BJ (cell line): ENCODE data around the gene TBC1D1. TPM values are rescaled to one million over a fixed set of nuclear protein-coding genes. Genes with fewer than 3 reads are reported as not detected.

Experiments
- CTCF ChIA-PET: fragments of 350-600 bp; formaldehyde crosslinking; extraction: SDS; loops from one replicate; lab custom pipeline; 2021; ENCODE audit warnings: antibody characterized with exemption, inconsistent platforms; lab: Yijun Ruan, JAX
- POLR2A ChIA-PET: fragments of 300-600 bp; sonication (Branson Sonifier 250); formaldehyde crosslinking; extraction: SDS; loops from one replicate; lab custom pipeline; 2021; ENCODE audit warnings: antibody characterized with exemption; lab: Charles Lee
- DNase-seq: peaks from one replicate; pipeline ENCODE4 v3.0.0-alpha.2; 2011; ENCODE audit warnings: low read depth
- H3K27me3 ChIP-seq: 2 replicates; pipeline ENCODE4 v1.6.0; 2011; ENCODE audit warnings: low read length; ENCODE audit not compliant: control insufficient read depth, insufficient read depth
- H3K36me3 ChIP-seq: 2 replicates; pipeline ENCODE4 v1.5.1; 2011; ENCODE audit warnings: low read length; ENCODE audit not compliant: control insufficient read depth, insufficient read depth
- H3K4me3 ChIP-seq: 2 replicates; pipeline ENCODE4 v1.5.1; 2011; ENCODE audit warnings: low read depth, mild to moderate bottlenecking, control low read depth, low read length
- polyA plus RNA-seq: library from polyadenylated mRNA; depleted of rRNA; stranded (reverse); fragments of >200 nt; gene quantifications from 2 replicates; pipeline ENCODE4 v1.2.3, GENCODE V29; 2011
- TF ChIP-seq, protein P1 (sequence below): IDR thresholded peaks from 2 replicates; pipeline ENCODE4 v1.5.1; 2011; ENCODE audit warnings: low read depth, mild to moderate bottlenecking, control low read depth, inconsistent platforms, low read length, moderate library complexity; ENCODE audit not compliant: insufficient read depth

Gene TBC1D1
- polyA plus RNA-seq, 1 experiment = 46.1 TPM

DNA sequence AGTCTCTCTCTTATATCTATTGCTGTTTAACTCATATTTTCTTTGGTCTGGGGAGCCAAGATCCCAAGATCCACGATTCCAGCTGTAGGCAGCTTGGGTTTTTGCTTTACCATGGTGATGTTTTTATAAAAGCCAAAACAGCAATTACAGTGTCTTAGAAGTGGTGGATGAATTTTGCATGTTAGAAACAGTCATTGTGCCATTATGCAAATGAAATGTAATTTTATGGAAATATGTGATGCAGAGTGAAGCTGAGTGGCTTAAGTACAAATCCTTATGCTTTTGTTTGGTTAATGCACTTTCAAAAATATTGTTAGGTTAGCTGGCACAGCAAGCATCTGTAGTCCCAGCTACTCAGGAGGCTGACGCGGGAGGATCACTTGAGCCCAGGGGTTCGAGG, 36.5 kb downstream of the TBC1D1 start:
- POLR2A ChIA-PET = no interaction called here
- CTCF ChIA-PET = interaction anchor here (1.6 kb wide), 1 partner anchor 24 kb away, joined by 3 read pairs; no protein-coding TSS in a partner anchor
- DNase-seq = no peak

DNA sequence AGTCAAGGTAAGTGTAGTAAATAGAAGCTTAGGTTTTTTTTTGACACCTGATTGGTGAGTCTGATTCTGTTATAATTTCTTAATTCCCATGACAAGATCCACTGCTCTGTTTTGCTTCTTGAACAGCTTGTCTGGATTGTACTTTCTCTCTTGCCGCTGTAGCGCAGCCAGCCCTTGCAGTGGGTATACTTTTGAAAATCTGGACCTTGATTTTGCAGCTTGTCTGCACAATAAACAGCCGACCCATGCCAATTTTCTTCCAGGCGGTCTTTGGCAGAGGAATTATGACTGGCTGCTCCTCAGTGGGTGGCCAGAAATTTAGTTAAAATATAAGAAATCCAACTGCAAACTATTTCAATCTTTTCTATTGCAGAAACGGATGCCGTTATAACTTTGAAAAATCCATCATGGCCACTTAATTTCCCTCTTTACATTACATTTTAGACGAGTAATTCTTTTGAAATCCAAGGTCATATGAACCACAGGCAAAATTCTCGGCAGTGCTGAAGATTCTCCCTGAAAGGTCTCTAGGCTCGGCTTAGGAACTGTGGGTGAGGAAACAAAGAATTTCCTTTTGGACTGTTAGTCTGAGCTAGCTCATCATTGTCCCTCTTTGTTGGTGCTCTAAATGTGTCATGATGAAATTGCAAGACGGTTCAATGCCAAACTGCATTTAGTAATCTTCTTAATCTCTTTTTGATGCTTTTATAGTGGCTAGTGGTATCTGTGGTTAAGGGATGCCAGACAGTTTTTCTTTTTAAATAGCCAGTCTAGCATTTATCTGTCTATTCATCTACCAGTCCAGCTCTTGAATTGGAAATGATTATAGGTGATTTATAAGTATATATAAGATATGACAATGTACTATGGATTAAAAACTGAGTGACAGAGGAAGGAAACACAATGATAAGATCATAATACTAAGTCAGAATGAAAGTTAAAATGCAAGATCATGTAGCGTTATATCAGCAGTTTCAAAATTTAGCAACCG, 37.8 kb downstream of the TBC1D1 start:
- DNase-seq = no peak
- TF ChIP-seq, protein P1, sequence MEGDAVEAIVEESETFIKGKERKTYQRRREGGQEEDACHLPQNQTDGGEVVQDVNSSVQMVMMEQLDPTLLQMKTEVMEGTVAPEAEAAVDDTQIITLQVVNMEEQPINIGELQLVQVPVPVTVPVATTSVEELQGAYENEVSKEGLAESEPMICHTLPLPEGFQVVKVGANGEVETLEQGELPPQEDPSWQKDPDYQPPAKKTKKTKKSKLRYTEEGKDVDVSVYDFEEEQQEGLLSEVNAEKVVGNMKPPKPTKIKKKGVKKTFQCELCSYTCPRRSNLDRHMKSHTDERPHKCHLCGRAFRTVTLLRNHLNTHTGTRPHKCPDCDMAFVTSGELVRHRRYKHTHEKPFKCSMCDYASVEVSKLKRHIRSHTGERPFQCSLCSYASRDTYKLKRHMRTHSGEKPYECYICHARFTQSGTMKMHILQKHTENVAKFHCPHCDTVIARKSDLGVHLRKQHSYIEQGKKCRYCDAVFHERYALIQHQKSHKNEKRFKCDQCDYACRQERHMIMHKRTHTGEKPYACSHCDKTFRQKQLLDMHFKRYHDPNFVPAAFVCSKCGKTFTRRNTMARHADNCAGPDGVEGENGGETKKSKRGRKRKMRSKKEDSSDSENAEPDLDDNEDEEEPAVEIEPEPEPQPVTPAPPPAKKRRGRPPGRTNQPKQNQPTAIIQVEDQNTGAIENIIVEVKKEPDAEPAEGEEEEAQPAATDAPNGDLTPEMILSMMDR = no peak
- Histone ChIP-seq H3K36me3 (no peaks in the 10 kb centered on the region), H3K4me3 (no peak overlapping the region), H3K27me3 (peaks cover 2% of the 10 kb centered on the region; the same call in 1 of the 2 replicates)
- ChIA-PET CTCF (interaction anchor here (1.6 kb wide), 1 partner anchor 23 kb away, joined by 3 read pairs; no protein-coding TSS in a partner anchor), POLR2A (no interaction called here)

More for the DNA sequence above, 36.5 kb downstream of the TBC1D1 start:
- no peak overlapping the region for H3K4me3 ChIP-seq
- no peaks in the 10 kb centered on the region for H3K36me3 ChIP-seq
- peaks cover 2% of the 10 kb centered on the region; the same call in 1 of the 2 replicates for H3K27me3 ChIP-seq
- TF ChIP-seq, protein P1 = no peak

DNA sequence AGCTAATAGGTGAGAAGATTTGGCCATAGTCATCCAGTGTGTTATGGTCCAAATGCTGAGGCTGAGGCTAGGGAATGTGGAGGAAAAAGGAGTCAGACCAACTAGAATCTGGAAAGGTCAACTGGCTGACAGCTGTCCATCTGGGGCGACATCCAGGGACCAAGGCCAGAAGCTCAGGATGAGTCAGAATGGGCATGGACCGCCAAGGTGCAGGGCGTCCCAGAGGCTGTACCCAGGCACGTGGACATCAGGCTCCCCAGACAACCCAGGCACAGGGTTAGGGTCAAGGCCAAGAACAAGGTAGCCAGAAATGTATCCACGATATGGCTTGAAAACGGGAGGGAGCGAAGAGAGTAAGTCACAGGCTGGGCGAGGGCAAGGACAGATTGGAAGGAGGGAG, 43.2 kb downstream of the TBC1D1 start:
- DNase-seq = no peak
- H3K27me3 ChIP-seq = peaks cover 2% of the 10 kb centered on the region; the same call in 1 of the 2 replicates
- H3K36me3 ChIP-seq = no peaks in the 10 kb centered on the region
- no peak overlapping the region for H3K4me3 ChIP-seq
- TF ChIP-seq, protein P1 = no peak
- POLR2A ChIA-PET = no interaction called here
- CTCF ChIA-PET = no interaction called here

DNA sequence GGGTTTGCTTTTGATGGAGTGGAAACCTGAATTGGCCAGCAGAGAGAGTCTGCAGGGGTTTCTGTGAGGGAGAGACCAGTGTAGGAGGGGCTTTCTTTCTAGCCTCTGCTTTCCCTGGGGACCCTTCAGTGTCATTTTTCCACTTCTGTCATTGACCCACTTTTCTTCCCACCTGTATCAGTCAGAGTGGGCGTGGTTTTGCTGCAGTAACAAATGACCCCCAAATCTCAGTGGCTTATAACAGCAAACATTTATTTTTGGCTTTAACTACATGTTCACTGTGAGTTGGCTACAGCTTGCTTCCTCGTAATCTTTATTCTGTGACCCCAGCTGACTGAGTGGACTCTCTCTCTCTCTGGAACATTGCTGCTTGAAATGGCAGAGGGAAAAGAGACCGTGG, 43.7 kb downstream of the TBC1D1 start:
- TF ChIP-seq, protein P1 = no peak
- CTCF ChIA-PET = no interaction called here
- POLR2A ChIA-PET = no interaction called here
- H3K36me3 ChIP-seq = no peaks in the 10 kb centered on the region
- H3K4me3 ChIP-seq = no peak overlapping the region
- H3K27me3 ChIP-seq = peaks cover 2% of the 10 kb centered on the region; the same call in 1 of the 2 replicates
- DNase-seq = no peak

DNA sequence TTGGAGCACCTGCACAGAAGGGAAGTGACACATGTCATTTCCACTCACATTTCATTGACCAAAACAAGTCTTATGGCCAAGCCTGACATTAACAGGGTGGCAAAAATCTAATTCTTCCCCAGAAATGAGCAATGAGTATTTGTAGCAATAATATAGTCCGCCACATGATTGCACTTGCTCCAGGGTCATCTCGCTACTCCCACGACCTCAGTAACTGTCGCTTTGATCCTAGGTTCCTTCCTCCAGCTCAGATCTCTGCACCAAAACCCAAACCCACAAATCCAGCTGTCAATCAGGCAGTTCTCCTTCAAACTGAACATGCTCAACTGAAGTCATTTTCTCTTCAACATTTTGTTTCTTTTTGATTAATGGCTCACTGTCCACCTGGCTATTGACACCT, 44.1 kb downstream of the TBC1D1 start:
- no peak overlapping the region for H3K4me3 ChIP-seq
- CTCF ChIA-PET = interaction anchor here (0.9 kb wide), 1 partner anchor 33 kb away, joined by 3 read pairs; no protein-coding TSS in a partner anchor
- no peaks in the 10 kb centered on the region for H3K36me3 ChIP-seq
- TF ChIP-seq, protein P1 = no peak
- peaks cover 2% of the 10 kb centered on the region; the same call in 1 of the 2 replicates for H3K27me3 ChIP-seq
- no peak for DNase-seq
- POLR2A ChIA-PET = no interaction called here
